Suprapubic skin (tissue), 3 donors: Measurements from ENCODE around the gene STX11.
A peak's percentile ranks its signal among the peaks of the same experiment; 100 is the strongest.

Source experiments
- CTCF ChIP-seq, 2 donors: fragments of 200-600 bp in 1 of 2; fragments of 450-650 bp in 1 of 2; sonication (generic) in 1 of 2; IDR thresholded peaks; one replicate each; pipeline ENCODE4 v1.5.1; 2016 to 2019; ENCODE audit warnings: antibody characterized with exemption in 2 of 2, mild to moderate bottlenecking in 1 of 2, moderate library complexity in 1 of 2
- POLR2A ChIP-seq, 2 donors: fragments of 450-650 bp; IDR thresholded peaks; one replicate each; pipeline ENCODE4 v1.6.1; 2017; ENCODE audit warnings: antibody characterized with exemption in 2 of 2, mild to moderate bottlenecking in 2 of 2, moderate library complexity in 2 of 2

- TF ChIP-seq CTCF (IDR thresholded peaks at IDR 0.05) = peak; percentile 20 to 30
- TF ChIP-seq POLR2A (IDR thresholded peaks at IDR 0.05) = no peak
Measured at GRCh38 chr6:144219056-144219685, 68.9 kb downstream of the STX11 start.
